WTC11 (cell line): ENCODE data around the gene HBE1. TPM values are rescaled to one million over a fixed set of nuclear protein-coding genes. Genes with fewer than 3 reads are reported as not detected.

Experiments
- ATAC-seq: fragments of 200-7000 bp; cut with Tn5 transposase; 2 replicates; pipeline ENCODE4 v1.10.0; 2021; ENCODE audit warnings: mild to moderate bottlenecking, moderate library complexity
- CTCF ChIA-PET: fragments of 300-600 bp; sonication (Branson Sonifier 250); formaldehyde crosslinking; loops from one replicate; lab custom pipeline; 2021; ENCODE audit warnings: antibody characterized with exemption; lab: Charles Lee
- POLR2A ChIA-PET: fragments of 350-600 bp; sonication (Branson Sonifier 250); formaldehyde crosslinking; loops from one replicate; lab custom pipeline; 2021; ENCODE audit warnings: antibody characterized with exemption; lab: Charles Lee
- DNase-seq: peaks from one replicate; pipeline ENCODE4 v3.0.0; 2021; ENCODE audit warnings: low spot score
- H3K27ac Mint-ChIP-seq: 2 replicates; pipeline ENCODE4 v1.8.0; 2021; ENCODE audit warnings: mixed read lengths
- H3K27me3 Mint-ChIP-seq: 2 replicates; pipeline ENCODE4 v1.8.0; 2021; ENCODE audit warnings: low read depth, mild to moderate bottlenecking, moderate library complexity, mixed read lengths
- H3K36me3 Mint-ChIP-seq: 2 replicates; pipeline ENCODE4 v1.8.0; 2021; ENCODE audit warnings: mixed read lengths
- H3K4me1 Mint-ChIP-seq: 2 replicates; pipeline ENCODE4 v1.8.0; 2022; ENCODE audit warnings: mixed read lengths
- H3K4me3 Mint-ChIP-seq: 2 replicates; pipeline ENCODE4 v1.8.0; 2021; ENCODE audit warnings: mild to moderate bottlenecking, moderate library complexity, mixed read lengths
- H3K9me3 Mint-ChIP-seq: 2 replicates; pipeline ENCODE4 v1.8.0; 2021; ENCODE audit warnings: mixed read lengths
- AR ChIP-seq: fragments of 250-450 bp; sonication (Bioruptor Pico); IDR thresholded peaks from 2 replicates; pipeline ENCODE4 v1.9.0; 2021; ENCODE audit warnings: mild to moderate bottlenecking
- E2F1 ChIP-seq: sonication (generic); formaldehyde crosslinking; IDR thresholded peaks from 2 replicates; pipeline ENCODE4 v1.8.0; 2022; ENCODE audit warnings: mild to moderate bottlenecking, missing genetic modification reagents
- ELF4 ChIP-seq: sonication (generic); formaldehyde crosslinking; IDR thresholded peaks from 2 replicates; pipeline ENCODE4 v1.8.1; 2022; ENCODE audit warnings: low read depth, mild to moderate bottlenecking, moderate library complexity, missing genetic modification reagents
- ESRRA ChIP-seq: sonication (generic); formaldehyde crosslinking; IDR thresholded peaks from 2 replicates; pipeline ENCODE4 v1.8.1; 2022; ENCODE audit warnings: mild to moderate bottlenecking, missing genetic modification reagents, borderline replicate concordance
- FOXJ3 ChIP-seq: sonication (generic); formaldehyde crosslinking; IDR thresholded peaks from 2 replicates; pipeline ENCODE4 v1.9.0; 2021; ENCODE audit warnings: missing genetic modification reagents, mild to moderate bottlenecking, borderline replicate concordance
- MAX ChIP-seq: sonication (generic); formaldehyde crosslinking; IDR thresholded peaks from 2 replicates; pipeline ENCODE4 v1.8.0; 2022; ENCODE audit warnings: mild to moderate bottlenecking, missing genetic modification reagents
- MXD4 ChIP-seq: fragments of 250-450 bp; sonication (Bioruptor Pico); IDR thresholded peaks from 2 replicates; pipeline ENCODE4 v1.8.0; 2021; ENCODE audit warnings: mild to moderate bottlenecking, moderate library complexity, borderline replicate concordance
- MYBL2 ChIP-seq: sonication (generic); formaldehyde crosslinking; IDR thresholded peaks from 2 replicates; pipeline ENCODE4 v1.8.1; 2023; ENCODE audit warnings: mild to moderate bottlenecking, moderate library complexity, missing genetic modification reagents
- PRDM15 ChIP-seq: sonication (generic); formaldehyde crosslinking; IDR thresholded peaks from 2 replicates; pipeline ENCODE4 v1.8.0; 2022; ENCODE audit warnings: missing genetic modification reagents
- RELA ChIP-seq: sonication (generic); formaldehyde crosslinking; IDR thresholded peaks from 2 replicates; pipeline ENCODE4 v1.8.1; 2022; ENCODE audit warnings: missing genetic modification reagents, mild to moderate bottlenecking, borderline replicate concordance
- USF1 ChIP-seq: sonication (generic); formaldehyde crosslinking; IDR thresholded peaks from 2 replicates; pipeline ENCODE4 v1.8.0; 2022; ENCODE audit warnings: mild to moderate bottlenecking, missing genetic modification reagents
- USF2 ChIP-seq: sonication (generic); formaldehyde crosslinking; IDR thresholded peaks from 2 replicates; pipeline ENCODE4 v1.8.1; 2023; ENCODE audit warnings: mild to moderate bottlenecking, missing genetic modification reagents, moderate library complexity
- ZBTB43 ChIP-seq: sonication (generic); formaldehyde crosslinking; IDR thresholded peaks from 2 replicates; pipeline ENCODE4 v1.8.1; 2023; ENCODE audit warnings: mild to moderate bottlenecking, missing genetic modification reagents
- ZSCAN18 ChIP-seq: fragments of 250-450 bp; sonication (Bioruptor Pico); IDR thresholded peaks from 2 replicates; pipeline ENCODE4 v2.1.2; 2022; ENCODE audit warnings: mild to moderate bottlenecking, moderate library complexity
- total RNA-seq: library from RNA; stranded (reverse); gene quantifications from 3 replicates; pipeline ENCODE4 v1.2.3, GENCODE V29; 2021

HBE1 gene
- total RNA-seq, 1 experiment from 2014 or later, result 3.1 TPM

GRCh38 chr11:5232821-5233220 lies 36.9 kb downstream of the HBE1 start:
- Mint-ChIP-seq H3K27ac (no peak overlapping the region), H3K36me3 (no peaks in the 10 kb centered on the region), H3K4me3 (no peak overlapping the region), H3K4me1 (no peaks in the 10 kb centered on the region), H3K27me3 (no peaks in the 10 kb centered on the region), H3K9me3 (no peaks in the 10 kb centered on the region)
- CTCF ChIA-PET, result no interaction called here
- ATAC-seq (no peak), DNase-seq (no peak)
- POLR2A ChIA-PET, result no interaction called here
- TF ChIP-seq ZBTB43 (CRISPR knock-in tag) (no peak), MAX (no peak), FOXJ3 (no peak), ELF4 (no peak), USF2 (no peak), PRDM15 (no peak), MYBL2 (CRISPR knock-in tag) (no peak), USF1 (CRISPR knock-in tag) (no peak), MXD4 (CRISPR knock-in tag) (no peak), E2F1 (CRISPR knock-in tag) (no peak), ZSCAN18 (no peak), ESRRA (no peak), AR (no peak), RELA (CRISPR knock-in tag) (no peak)
